K562 (cell line): Measurements from ENCODE around the gene CYSRT1. TPM values are rescaled to one million over a fixed set of nuclear protein-coding genes. Genes with fewer than 3 reads are reported as not detected.

Source experiments
- CREBBP ChIP-seq: IDR thresholded peaks from one replicate; pipeline ENCODE4 v1.6.1; 2012; ENCODE audit warnings: low read depth, mild to moderate bottlenecking, control low read depth, inconsistent platforms, low read length
- CXXC5 ChIP-seq: fragments of 250-450 bp; sonication (Bioruptor Pico); IDR thresholded peaks from 2 replicates; pipeline ENCODE4 v1.8.0; 2022; ENCODE audit warnings: inconsistent platforms, mild to moderate bottlenecking, moderate library complexity
- ESRRA ChIP-seq: fragments of 450-650 bp; IDR thresholded peaks from 2 replicates; pipeline ENCODE4 v1.6.1; 2014; ENCODE audit warnings: low read depth, mild to moderate bottlenecking, moderate library complexity, borderline replicate concordance
- GABPB2 ChIP-seq: fragments of 250-450 bp; sonication (Bioruptor Pico); conservative IDR thresholded peaks from 2 replicates; pipeline ENCODE4 v1.5.1; 2021; ENCODE audit warnings: mild to moderate bottlenecking
- HDAC1 ChIP-seq, 2 experiments: fragments of 450-650 bp; IDR thresholded peaks; 2 replicates each; pipeline ENCODE4 v1.6.1; 2016 to 2017; ENCODE audit warnings: inconsistent platforms in 1 of 2, mild to moderate bottlenecking in 1 of 2, moderate library complexity in 1 of 2
- ILK ChIP-seq: fragments of 450-650 bp; IDR thresholded peaks from 2 replicates; pipeline ENCODE4 v1.6.1; 2016; ENCODE audit warnings: missing genetic modification characterization, low read depth, mild to moderate bottlenecking, missing compliant biosample characterization, moderate library complexity, borderline replicate concordance
- JUN ChIP-seq, 2 experiments: sonication (generic) in 1 of 2; formaldehyde crosslinking in 1 of 2; IDR thresholded peaks; 2 replicates each; pipeline versions ENCODE4 v1.6.1 to v1.8.0; 2012 to 2022; ENCODE audit warnings: borderline replicate concordance in 2 of 2, mild to moderate bottlenecking in 2 of 2, improper control_type of control experiment in 1 of 2, low read depth in 1 of 2, low read length in 1 of 2, missing genetic modification reagents in 1 of 2
- LARP7 ChIP-seq: fragments of 450-650 bp; IDR thresholded peaks from 2 replicates; pipeline ENCODE4 v1.6.1; 2016
- LEF1 ChIP-seq: fragments of 450-650 bp; IDR thresholded peaks from 2 replicates; pipeline ENCODE4 v1.6.1; 2016; ENCODE audit warnings: mild to moderate bottlenecking
- MAFF ChIP-seq: IDR thresholded peaks from 2 replicates; pipeline ENCODE4 v1.6.1; 2012; ENCODE audit warnings: low read length, improper control_type of control experiment
- NFYB ChIP-seq: IDR thresholded peaks from 2 replicates; pipeline ENCODE4 v1.6.1; 2011; ENCODE audit warnings: mild to moderate bottlenecking, moderate library complexity; ENCODE audit not compliant: insufficient read length; ENCODE audit errors: extremely low read depth
- RBM25 ChIP-seq: fragments of 200-400 bp; formaldehyde crosslinking; IDR thresholded peaks from 2 replicates; pipeline ENCODE4 v1.6.1; 2018; ENCODE audit warnings: low read length, low read depth, moderate library complexity; ENCODE audit not compliant: severe bottlenecking
- RNF2 ChIP-seq: sonication (generic); IDR thresholded peaks from 2 replicates; pipeline ENCODE4 v1.6.1; 2016
- STAT5A ChIP-seq: IDR thresholded peaks from 2 replicates; pipeline ENCODE4 v1.6.1; 2012; ENCODE audit warnings: low read length, inconsistent platforms, borderline replicate concordance
- ZNF184 ChIP-seq: sonication (generic); formaldehyde crosslinking; IDR thresholded peaks from 2 replicates; pipeline ENCODE4 v1.5.0; 2020; ENCODE audit warnings: missing genetic modification reagents
- ZNF263 ChIP-seq: sonication (generic); formaldehyde crosslinking; IDR thresholded peaks from 2 replicates; pipeline ENCODE4 v1.8.0; 2022; ENCODE audit warnings: mild to moderate bottlenecking, missing genetic modification reagents, borderline replicate concordance
- ZNF699 ChIP-seq: fragments of 250-450 bp; sonication (Bioruptor Pico); IDR thresholded peaks from 2 replicates; pipeline ENCODE4 v1.8.0; 2021; ENCODE audit warnings: mild to moderate bottlenecking, moderate library complexity; ENCODE audit not compliant: insufficient replicate concordance
- ZNF79 ChIP-seq: fragments of 250-450 bp; sonication (Bioruptor Pico); IDR thresholded peaks from 2 replicates; pipeline ENCODE4 v1.4.0; 2020; ENCODE audit warnings: low read depth, mild to moderate bottlenecking, moderate library complexity
- polyA plus RNA-seq, 8 experiments: library from polyadenylated mRNA; depleted of rRNA in 4 of 8; stranded (reverse) in 5 of 8; unstranded in 3 of 8; fragments of >200 nt; fragmentation: Nextera tagmentation in 2 of 8; fragmentation: Illumina TruSeq in 1 of 8; extraction: Ambion mirVana in 2 of 8; extraction: Trizol in 1 of 8; gene quantifications; 2 replicates each; pipeline versions ENCODE4 v1.2.1 to v1.2.3, GENCODE V29; 2011 to 2014; ENCODE audit warnings: inconsistent platforms in 1 of 8, missing spikeins in 1 of 8
- total RNA-seq, 7 experiments: library from RNA; depleted of rRNA in 6 of 7; stranded (reverse); fragments of >200 nt in 6 of 7; fragmentation: Illumina TruSeq in 2 of 7; extraction: Trizol in 2 of 7; gene quantifications; 2 replicates each; pipeline versions ENCODE4 v1.2.1 to v1.2.3, GENCODE V29; 2011 to 2021; ENCODE audit warnings: low replicate concordance in 1 of 7
- TF ChIP-seq, protein P1 (sequence below): sonication (generic); formaldehyde crosslinking; IDR thresholded peaks from 2 replicates; pipeline ENCODE4 v1.8.0; 2022; ENCODE audit warnings: mild to moderate bottlenecking, low read depth, missing genetic modification reagents
- TF ChIP-seq, protein P2 (sequence below): fragments of 450-650 bp; formaldehyde crosslinking; IDR thresholded peaks from 2 replicates; pipeline ENCODE4 v1.4.0; 2020; ENCODE audit warnings: mild to moderate bottlenecking, moderate library complexity
- TF ChIP-seq, protein P3 (sequence below): fragments of 450-650 bp; IDR thresholded peaks from 2 replicates; pipeline ENCODE4 v1.6.1; 2014; ENCODE audit warnings: low read depth, mild to moderate bottlenecking, moderate library complexity, borderline replicate concordance
- TF ChIP-seq, protein P4 (sequence below): conservative IDR thresholded peaks from 2 replicates; pipeline ENCODE4 v1.6.1; 2011; ENCODE audit warnings: low read depth, mild to moderate bottlenecking, low read length; ENCODE audit not compliant: control insufficient read depth

The CYSRT1 gene
- total and polyA plus RNA-seq, 9 of the 15 experiments (the other 6 are each of a cell fraction or from before 2014, with no cell fraction given), result 0.04 to 1.4 (median 0.42) TPM; not detected in 3

DNA sequence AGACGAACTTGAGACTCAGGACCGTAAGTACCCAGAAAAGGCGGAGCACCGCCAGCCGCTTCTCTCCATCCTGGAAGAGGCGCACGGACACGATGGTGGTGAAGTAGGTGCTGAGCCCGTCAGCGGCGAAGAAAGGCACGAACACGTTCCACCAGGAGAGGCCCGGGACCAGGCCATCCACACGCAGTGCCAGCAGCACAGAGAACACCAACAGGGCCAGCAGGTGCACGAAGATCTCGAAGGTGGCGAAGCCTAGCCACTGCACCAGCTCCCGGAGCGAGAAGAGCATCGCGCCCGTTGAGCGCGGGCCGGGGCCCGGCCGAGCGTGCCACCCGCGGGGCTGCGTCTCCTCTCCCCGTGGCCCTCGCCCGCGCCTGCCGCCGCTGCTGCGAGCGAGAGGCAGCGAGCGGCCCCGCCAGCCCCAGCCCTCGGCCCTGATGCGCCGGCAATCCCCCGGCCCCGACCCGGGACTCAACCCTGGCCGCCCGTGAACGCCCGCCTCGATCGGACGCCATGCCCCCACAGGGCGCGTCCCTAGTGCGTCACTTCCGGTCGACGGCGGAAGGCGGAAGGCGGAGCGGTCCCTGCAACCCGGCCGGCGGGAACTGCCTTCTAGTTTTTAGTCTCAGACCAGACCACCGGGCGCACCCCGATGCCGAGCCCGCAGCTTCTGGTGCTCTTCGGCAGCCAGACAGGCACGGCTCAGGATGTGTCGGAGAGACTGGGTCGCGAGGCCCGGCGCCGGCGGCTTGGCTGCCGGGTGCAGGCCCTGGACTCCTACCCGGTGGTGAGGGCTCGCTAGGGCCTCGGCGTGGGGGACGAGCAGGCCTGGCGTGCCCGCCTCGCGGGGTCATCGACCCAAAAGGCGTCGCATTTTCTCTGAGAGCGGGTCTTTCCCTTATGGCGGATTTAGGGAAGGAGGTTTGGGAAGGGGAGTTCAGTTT lies 19.6 kb upstream of the CYSRT1 start, which contains the start of the genes NDOR1 and TMEM203 (continued):
- TF ChIP-seq, protein P1, sequence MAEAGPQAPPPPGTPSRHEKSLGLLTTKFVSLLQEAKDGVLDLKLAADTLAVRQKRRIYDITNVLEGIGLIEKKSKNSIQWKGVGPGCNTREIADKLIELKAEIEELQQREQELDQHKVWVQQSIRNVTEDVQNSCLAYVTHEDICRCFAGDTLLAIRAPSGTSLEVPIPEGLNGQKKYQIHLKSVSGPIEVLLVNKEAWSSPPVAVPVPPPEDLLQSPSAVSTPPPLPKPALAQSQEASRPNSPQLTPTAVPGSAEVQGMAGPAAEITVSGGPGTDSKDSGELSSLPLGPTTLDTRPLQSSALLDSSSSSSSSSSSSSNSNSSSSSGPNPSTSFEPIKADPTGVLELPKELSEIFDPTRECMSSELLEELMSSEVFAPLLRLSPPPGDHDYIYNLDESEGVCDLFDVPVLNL (CRISPR knock-in tag), result no peak
- TF ChIP-seq GABPB2 (CRISPR knock-in tag) (no peak), ZNF699 (no peak), HDAC1 (IDR thresholded peaks at IDR 0.05) (peak; percentile 77 to 94; a peak in 3 of 4 replicates), RNF2 (0 out of 2 replicates have a peak, but pooled peaks have one; percentile 22), NFYB (no peak), ZNF263 (CRISPR knock-in tag) (no peak), JUN (IDR thresholded peaks at IDR 0.05; ENCODE audit: borderline replicate concordance, low read depth, low read length) (peak; percentile 38; the same call in 1 of the 2 replicates), JUN (CRISPR knock-in tag; IDR thresholded peaks at IDR 0.05; ENCODE audit: borderline replicate concordance) (no peak), ZNF184 (CRISPR knock-in tag) (no peak), ZNF79 (CRISPR knock-in tag) (no peak), CXXC5 (peak; percentile 82), LEF1 (0 out of 2 replicates have a peak, but pooled peaks have one; percentile 20), CREBBP (no peak), STAT5A (no peak), ESRRA (peak; percentile 65), LARP7 (no peak), ILK (tag) (no peak), RBM25 (no peak), MAFF (no peak)
- TF ChIP-seq, protein P2, sequence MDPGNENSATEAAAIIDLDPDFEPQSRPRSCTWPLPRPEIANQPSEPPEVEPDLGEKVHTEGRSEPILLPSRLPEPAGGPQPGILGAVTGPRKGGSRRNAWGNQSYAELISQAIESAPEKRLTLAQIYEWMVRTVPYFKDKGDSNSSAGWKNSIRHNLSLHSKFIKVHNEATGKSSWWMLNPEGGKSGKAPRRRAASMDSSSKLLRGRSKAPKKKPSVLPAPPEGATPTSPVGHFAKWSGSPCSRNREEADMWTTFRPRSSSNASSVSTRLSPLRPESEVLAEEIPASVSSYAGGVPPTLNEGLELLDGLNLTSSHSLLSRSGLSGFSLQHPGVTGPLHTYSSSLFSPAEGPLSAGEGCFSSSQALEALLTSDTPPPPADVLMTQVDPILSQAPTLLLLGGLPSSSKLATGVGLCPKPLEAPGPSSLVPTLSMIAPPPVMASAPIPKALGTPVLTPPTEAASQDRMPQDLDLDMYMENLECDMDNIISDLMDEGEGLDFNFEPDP (CRISPR knock-in tag), result no peak
- TF ChIP-seq, protein P3, sequence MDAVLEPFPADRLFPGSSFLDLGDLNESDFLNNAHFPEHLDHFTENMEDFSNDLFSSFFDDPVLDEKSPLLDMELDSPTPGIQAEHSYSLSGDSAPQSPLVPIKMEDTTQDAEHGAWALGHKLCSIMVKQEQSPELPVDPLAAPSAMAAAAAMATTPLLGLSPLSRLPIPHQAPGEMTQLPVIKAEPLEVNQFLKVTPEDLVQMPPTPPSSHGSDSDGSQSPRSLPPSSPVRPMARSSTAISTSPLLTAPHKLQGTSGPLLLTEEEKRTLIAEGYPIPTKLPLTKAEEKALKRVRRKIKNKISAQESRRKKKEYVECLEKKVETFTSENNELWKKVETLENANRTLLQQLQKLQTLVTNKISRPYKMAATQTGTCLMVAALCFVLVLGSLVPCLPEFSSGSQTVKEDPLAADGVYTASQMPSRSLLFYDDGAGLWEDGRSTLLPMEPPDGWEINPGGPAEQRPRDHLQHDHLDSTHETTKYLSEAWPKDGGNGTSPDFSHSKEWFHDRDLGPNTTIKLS, result peak; percentile 59; the same call in 1 of the 2 replicates
- TF ChIP-seq, protein P4, sequence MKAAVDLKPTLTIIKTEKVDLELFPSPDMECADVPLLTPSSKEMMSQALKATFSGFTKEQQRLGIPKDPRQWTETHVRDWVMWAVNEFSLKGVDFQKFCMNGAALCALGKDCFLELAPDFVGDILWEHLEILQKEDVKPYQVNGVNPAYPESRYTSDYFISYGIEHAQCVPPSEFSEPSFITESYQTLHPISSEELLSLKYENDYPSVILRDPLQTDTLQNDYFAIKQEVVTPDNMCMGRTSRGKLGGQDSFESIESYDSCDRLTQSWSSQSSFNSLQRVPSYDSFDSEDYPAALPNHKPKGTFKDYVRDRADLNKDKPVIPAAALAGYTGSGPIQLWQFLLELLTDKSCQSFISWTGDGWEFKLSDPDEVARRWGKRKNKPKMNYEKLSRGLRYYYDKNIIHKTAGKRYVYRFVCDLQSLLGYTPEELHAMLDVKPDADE, result peak; percentile 80; the same call in 1 of the 2 replicates
